GM18517 (cell line): ENCODE measurements around the gene CDHR3.

Source experiments
- ATAC-seq: cut with Tn5 transposase; IDR thresholded peaks from one replicate; pipeline ENCODE4 v1.9.1; 2021; ENCODE audit warnings: mild to moderate bottlenecking, moderate library complexity; ENCODE audit not compliant: unreplicated experiment

CDHR3 gene

GRCh38 chr7:106021151-106022067 lies 58.3 kb downstream of the CDHR3 start:
- ATAC-seq = no peak

GRCh38 chr7:106022193-106022821 lies 59.2 kb downstream of the CDHR3 start:
- no peak for ATAC-seq

- no peak for ATAC-seq
Observed at GRCh38 chr7:106023369-106024322, 60.6 kb downstream of the CDHR3 start.

- ATAC-seq = no peak
Observed at GRCh38 chr7:106026101-106026500, 63.0 kb downstream of the CDHR3 start.

- no peak for ATAC-seq
Observed at GRCh38 chr7:106029451-106029850, 66.4 kb downstream of the CDHR3 start.

- no peak for ATAC-seq
Observed at GRCh38 chr7:106029941-106030340, 66.9 kb downstream of the CDHR3 start.

GRCh38 chr7:106031300-106032035 lies 68.4 kb downstream of the CDHR3 start:
- no peak for ATAC-seq

GRCh38 chr7:106032295-106032694 lies 69.2 kb downstream of the CDHR3 start:
- ATAC-seq = no peak

GRCh38 chr7:106033735-106034134 lies 70.7 kb downstream of the CDHR3 start:
- ATAC-seq = no peak

GRCh38 chr7:106034383-106034782 lies 71.3 kb downstream of the CDHR3 start:
- ATAC-seq = no peak

GRCh38 chr7:106035568-106035967 lies 72.5 kb downstream of the CDHR3 start:
- ATAC-seq = no peak

GRCh38 chr7:106036004-106036403 lies 72.9 kb downstream of the CDHR3 start:
- no peak for ATAC-seq

GRCh38 chr7:106037489-106038176 lies 74.6 kb downstream of the CDHR3 start:
- ATAC-seq = no peak

GRCh38 chr7:106038289-106038688 lies 75.2 kb downstream of the CDHR3 start:
- no peak for ATAC-seq

GRCh38 chr7:106038916-106039315 lies 75.9 kb downstream of the CDHR3 start:
- ATAC-seq = no peak

GRCh38 chr7:106039486-106040060 lies 76.5 kb downstream of the CDHR3 start:
- no peak for ATAC-seq

GRCh38 chr7:106041140-106041717 lies 78.2 kb downstream of the CDHR3 start:
- no peak for ATAC-seq

GRCh38 chr7:106042196-106042611 lies 79.1 kb downstream of the CDHR3 start:
- no peak for ATAC-seq

GRCh38 chr7:106045139-106045538 lies 82.1 kb downstream of the CDHR3 start:
- ATAC-seq = no peak
